HAP-1 (cell line): ENCODE measurements around the gene ARHGEF11.

Source experiments
- DNase-seq, 2 experiments: peaks; one replicate each; pipeline ENCODE4 v3.0.0-alpha.2; 2016 to 2020; ENCODE audit warnings: low spot score in 2 of 2
- H3K27me3 ChIP-seq: fragments of 250-450 bp; sonication (Bioruptor Pico); 2 replicates; pipeline ENCODE4 v1.5.1; 2020; ENCODE audit warnings: low read depth, mild to moderate bottlenecking, moderate library complexity
- H3K36me3 ChIP-seq: fragments of 250-450 bp; sonication (Bioruptor Pico); replicated peaks from 2 replicates; pipeline ENCODE4 v1.5.1; 2020; ENCODE audit warnings: mild to moderate bottlenecking
- H3K4me1 ChIP-seq: fragments of 250-450 bp; sonication (Bioruptor Pico); 2 replicates; pipeline ENCODE4 v1.5.1; 2020; ENCODE audit warnings: mild to moderate bottlenecking
- H3K4me3 ChIP-seq: fragments of 250-450 bp; sonication (Bioruptor Pico); 2 replicates; pipeline ENCODE4 v1.5.1; 2020; ENCODE audit warnings: mild to moderate bottlenecking, moderate library complexity
- H3K9me3 ChIP-seq: fragments of 250-450 bp; sonication (Bioruptor Pico); 2 replicates; pipeline ENCODE4 v1.5.1; 2020; ENCODE audit warnings: mild to moderate bottlenecking, moderate library complexity
- in situ Hi-C: fragments of 300-500 bp; cut with MboI; formaldehyde crosslinking; loops from 3 replicates; pipeline ENCODE4 v1.14.3; 2020; ENCODE audit warnings: low sequenced_read_pairs, inconsistent platforms, mixed read lengths

The ARHGEF11 gene

DNA sequence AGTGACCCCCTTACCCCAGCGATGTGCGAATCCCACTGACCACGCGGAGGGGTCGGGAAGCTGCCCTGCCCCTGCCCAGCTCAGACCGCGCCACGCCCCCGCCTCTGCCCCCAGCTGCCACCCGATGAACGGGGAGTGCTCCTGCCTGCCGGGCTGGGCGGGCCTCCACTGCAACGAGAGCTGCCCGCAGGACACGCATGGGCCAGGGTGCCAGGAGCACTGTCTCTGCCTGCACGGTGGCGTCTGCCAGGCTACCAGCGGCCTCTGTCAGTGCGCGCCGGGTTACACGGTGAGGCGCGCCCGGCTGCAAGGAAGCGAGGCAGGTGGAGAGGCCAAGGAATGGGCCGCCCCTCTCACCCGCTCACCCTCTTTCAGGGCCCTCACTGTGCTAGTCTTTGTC is 137.0 kb downstream of the ARHGEF11 start:
- no peaks in the 10 kb centered on the region for H3K4me1 ChIP-seq
- in situ Hi-C loops: no loop called here
- no peak overlapping the region for H3K4me3 ChIP-seq
- DNase-seq: no peak
- no peaks in the 10 kb centered on the region for H3K9me3 ChIP-seq
- H3K36me3 ChIP-seq: no peaks in the 10 kb centered on the region
- H3K27me3 ChIP-seq: 0 out of 2 replicates have a peak, but pooled peaks cover 4% of the 10 kb centered on the region

GRCh38 chr1:156906206-156906906 is 139.2 kb downstream of the ARHGEF11 start:
- Histone ChIP-seq H3K27me3 (0 out of 2 replicates have a peak, but pooled peaks cover 4% of the 10 kb centered on the region), H3K9me3 (no peaks in the 10 kb centered on the region), H3K4me3 (no peak overlapping the region), H3K4me1 (no peaks in the 10 kb centered on the region), H3K36me3 (no peaks in the 10 kb centered on the region)
- in situ Hi-C loops: no loop called here
- DNase-seq: no peak

GRCh38 chr1:156905651-156906050 is 139.9 kb downstream of the ARHGEF11 start:
- H3K4me1 ChIP-seq: no peaks in the 10 kb centered on the region

GRCh38 chr1:156905176-156905575 is 140.4 kb downstream of the ARHGEF11 start:
- 0 out of 2 replicates have a peak, but pooled peaks cover 4% of the 10 kb centered on the region for H3K27me3 ChIP-seq

More at GRCh38 chr1:156905651-156906050, 139.9 kb downstream of the ARHGEF11 start:
- no peak for DNase-seq
- in situ Hi-C loops: no loop called here
- H3K36me3 ChIP-seq: no peaks in the 10 kb centered on the region
- 0 out of 2 replicates have a peak, but pooled peaks cover 4% of the 10 kb centered on the region for H3K27me3 ChIP-seq
- no peaks in the 10 kb centered on the region for H3K9me3 ChIP-seq
- H3K4me3 ChIP-seq: no peak overlapping the region

DNA sequence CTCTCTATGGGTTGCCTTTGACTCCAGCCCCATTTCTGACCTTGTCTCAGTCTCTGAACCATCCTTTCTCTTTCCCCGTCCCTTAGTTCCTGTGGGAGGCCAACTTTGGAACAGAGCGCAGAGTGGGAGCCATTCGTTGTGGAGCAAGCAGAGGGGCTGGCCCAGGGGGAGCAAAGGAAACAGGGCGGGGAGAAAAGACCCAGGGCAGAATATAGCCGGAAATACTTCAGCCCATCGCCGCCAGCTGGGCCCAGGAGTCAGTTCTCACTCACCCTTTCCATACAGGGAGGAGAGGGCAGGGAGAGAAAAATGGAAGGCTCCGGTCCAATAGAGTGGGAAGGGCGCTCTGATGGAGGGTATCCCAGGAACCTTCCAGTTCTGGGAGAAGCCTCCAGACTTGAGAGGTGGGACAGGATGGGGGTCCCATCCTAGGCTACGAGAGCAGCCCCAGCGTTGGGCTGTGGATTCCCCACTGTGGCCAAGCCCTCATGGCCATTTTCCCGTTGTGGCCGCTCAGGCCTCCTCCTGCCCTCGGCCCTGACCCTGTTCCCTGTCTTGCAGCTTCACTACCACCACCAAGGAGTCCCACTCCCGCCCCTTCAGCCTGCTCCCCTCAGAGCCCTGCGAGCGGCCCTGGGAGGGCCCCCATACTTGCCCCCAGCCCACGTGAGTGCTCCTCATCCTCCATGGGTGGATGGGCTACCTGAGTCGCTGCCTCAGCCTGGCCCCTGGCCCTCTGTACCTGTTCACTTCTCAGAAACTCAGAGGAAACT is 141.2 kb downstream of the ARHGEF11 start:
- H3K4me1 ChIP-seq: no peaks in the 10 kb centered on the region
- 0 out of 2 replicates have a peak, but pooled peaks cover 4% of the 10 kb centered on the region for H3K27me3 ChIP-seq
- no peaks in the 10 kb centered on the region for H3K9me3 ChIP-seq
- H3K4me3 ChIP-seq: no peak overlapping the region
- no peaks in the 10 kb centered on the region for H3K36me3 ChIP-seq
- in situ Hi-C loops: no loop called here
- no peak for DNase-seq

More at GRCh38 chr1:156905176-156905575, 140.4 kb downstream of the ARHGEF11 start:
- no peaks in the 10 kb centered on the region for H3K4me1 ChIP-seq
- DNase-seq: no peak
- no peaks in the 10 kb centered on the region for H3K9me3 ChIP-seq
- H3K4me3 ChIP-seq: no peak overlapping the region
- in situ Hi-C loops: no loop called here
- H3K36me3 ChIP-seq: no peaks in the 10 kb centered on the region

DNA sequence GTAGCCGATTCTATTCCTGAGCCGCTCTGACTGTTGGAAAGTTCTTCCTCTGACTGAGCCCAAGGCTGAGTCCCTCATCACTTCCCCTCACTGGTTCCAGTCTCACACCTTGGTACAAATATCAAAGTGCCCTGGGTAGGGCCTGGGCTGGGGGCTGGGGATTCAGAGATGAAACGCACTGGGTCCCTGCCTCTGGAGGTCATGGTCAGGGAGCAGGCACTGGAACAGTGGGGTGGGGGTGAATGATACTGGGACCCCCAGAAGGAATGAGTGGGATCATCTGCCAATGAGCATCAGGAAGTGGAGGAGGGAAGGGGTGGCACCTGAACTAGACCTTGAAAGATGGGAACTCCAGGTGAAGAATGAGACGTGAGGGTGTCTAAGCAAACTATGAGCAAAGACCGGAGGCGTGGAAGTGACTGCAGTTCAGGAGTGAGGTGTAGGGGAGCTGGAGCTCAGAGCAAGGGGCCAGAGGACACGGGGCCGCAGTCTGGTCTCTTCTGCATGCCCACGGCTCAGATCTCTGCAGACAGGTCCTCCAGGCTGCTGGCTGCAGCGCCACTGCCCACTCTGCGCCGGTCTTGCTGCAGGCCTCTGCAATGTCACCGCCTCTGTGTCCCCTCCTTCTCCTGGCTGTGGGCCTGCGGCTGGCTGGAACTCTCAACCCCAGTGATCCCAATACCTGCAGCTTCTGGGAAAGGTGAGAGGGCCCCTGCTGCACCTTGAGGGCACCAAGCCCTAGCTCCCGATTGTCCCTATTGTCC is 142.0 kb downstream of the ARHGEF11 start:
- in situ Hi-C loops: no loop called here
- Histone ChIP-seq H3K9me3 (no peaks in the 10 kb centered on the region), H3K4me3 (no peak overlapping the region), H3K36me3 (no peaks in the 10 kb centered on the region), H3K27me3 (0 out of 2 replicates have a peak, but pooled peaks cover 4% of the 10 kb centered on the region), H3K4me1 (no peaks in the 10 kb centered on the region)
- DNase-seq: no peak

- DNase-seq: no peak
- in situ Hi-C loops: no loop called here
Measured at GRCh38 chr1:156901966-156902915, 143.3 kb downstream of the ARHGEF11 start.

DNA sequence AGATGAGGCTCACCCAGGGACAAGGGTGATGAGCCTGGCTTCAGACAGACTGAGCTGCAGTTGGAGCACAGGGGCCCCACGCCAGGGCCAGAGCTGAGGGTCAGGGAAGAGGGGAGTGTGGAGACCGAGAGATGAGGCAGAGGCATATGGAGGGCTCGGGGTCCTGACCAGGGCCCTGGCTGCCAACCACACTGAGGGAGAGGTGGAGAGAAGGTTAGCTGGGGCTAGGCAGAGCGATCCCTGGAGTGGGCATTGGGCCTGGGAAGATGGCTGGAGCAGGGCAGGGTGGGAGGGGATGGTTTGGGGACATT is 144.0 kb downstream of the ARHGEF11 start:
- Histone ChIP-seq H3K27me3 (0 out of 2 replicates have a peak, but pooled peaks cover 4% of the 10 kb centered on the region), H3K9me3 (no peaks in the 10 kb centered on the region), H3K36me3 (no peaks in the 10 kb centered on the region), H3K4me3 (no peak overlapping the region), H3K4me1 (no peaks in the 10 kb centered on the region)
- no peak for DNase-seq
- in situ Hi-C loops: no loop called here

More at GRCh38 chr1:156901966-156902915, 143.3 kb downstream of the ARHGEF11 start:
- H3K27me3 ChIP-seq: 0 out of 2 replicates have a peak, but pooled peaks cover 4% of the 10 kb centered on the region
- no peaks in the 10 kb centered on the region for H3K9me3 ChIP-seq
- H3K36me3 ChIP-seq: no peaks in the 10 kb centered on the region
- H3K4me1 ChIP-seq: no peaks in the 10 kb centered on the region
- no peak overlapping the region for H3K4me3 ChIP-seq

GRCh38 chr1:156900896-156901589 is 144.5 kb downstream of the ARHGEF11 start:
- DNase-seq: no peak
- in situ Hi-C loops: no loop called here
- no peaks in the 10 kb centered on the region for H3K4me1 ChIP-seq
- H3K9me3 ChIP-seq: no peaks in the 10 kb centered on the region
- no peaks in the 10 kb centered on the region for H3K36me3 ChIP-seq
- 0 out of 2 replicates have a peak, but pooled peaks cover 4% of the 10 kb centered on the region for H3K27me3 ChIP-seq
- H3K4me3 ChIP-seq: no peak overlapping the region

- no peak for DNase-seq
- in situ Hi-C loops: no loop called here
- no peaks in the 10 kb centered on the region for H3K4me1 ChIP-seq
- no peak overlapping the region for H3K4me3 ChIP-seq
- H3K9me3 ChIP-seq: no peaks in the 10 kb centered on the region
- H3K36me3 ChIP-seq: no peaks in the 10 kb centered on the region
- H3K27me3 ChIP-seq: 0 out of 2 replicates have a peak, but pooled peaks cover 4% of the 10 kb centered on the region
Measured at GRCh38 chr1:156899956-156900718, 145.4 kb downstream of the ARHGEF11 start.

DNA sequence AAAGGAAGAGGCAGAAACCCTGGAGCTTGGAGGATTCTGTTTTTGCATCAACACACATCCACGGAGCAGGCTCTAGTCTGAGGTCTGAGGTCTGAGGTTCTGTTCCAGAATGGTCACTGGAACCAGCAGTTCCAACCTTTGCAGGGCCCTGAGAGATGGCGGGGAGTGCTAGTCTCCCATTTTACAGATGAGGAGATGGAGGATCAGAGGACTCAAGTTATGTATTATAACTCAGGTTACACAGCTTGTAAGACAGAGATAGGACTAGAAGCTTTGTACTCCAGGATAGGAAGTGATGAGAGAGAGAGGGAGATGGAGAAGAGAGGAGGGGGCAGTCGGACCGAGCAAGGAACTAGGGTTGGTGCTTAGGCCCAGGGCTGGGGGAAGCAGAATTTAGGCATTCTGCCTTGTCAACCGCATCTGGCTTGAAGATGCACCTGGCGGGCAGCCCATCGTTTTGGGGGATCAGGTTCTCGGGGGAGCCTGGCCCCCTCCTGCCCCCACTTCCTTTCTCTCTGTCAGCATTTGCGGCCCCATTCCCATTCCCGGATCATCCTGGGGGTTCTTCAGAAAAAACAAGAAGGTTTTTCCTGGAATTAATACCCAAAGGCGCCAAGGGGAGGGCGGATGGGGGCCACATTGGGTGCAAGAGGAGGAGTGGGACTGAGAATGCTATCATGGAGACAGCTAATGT is 146.4 kb downstream of the ARHGEF11 start:
- in situ Hi-C loops: no loop called here
- no peak for DNase-seq
- no peaks in the 10 kb centered on the region for H3K9me3 ChIP-seq
- no peaks in the 10 kb centered on the region for H3K36me3 ChIP-seq
- no peaks in the 10 kb centered on the region for H3K4me1 ChIP-seq
- no peak overlapping the region for H3K4me3 ChIP-seq
- no peaks in the 10 kb centered on the region for H3K27me3 ChIP-seq
